ENCODE measurements around the gene MINK1. TPM values are rescaled to one million over a fixed set of nuclear protein-coding genes. Genes with fewer than 3 reads are reported as not detected.

The MINK1 gene
- total RNA-seq, 3 donors from 2014 or later (not counting 1 experiment from before 2014, with no cell fraction given) = 103 to 122 (median 110) TPM

GRCh38 chr17:4928881-4929280 is 95.7 kb downstream of the MINK1 start:
- no peak overlapping the region for H3K4me3 ChIP-seq (ENCODE audit: low read length)
- intact Hi-C loops (cut with micrococcal nuclease) = no loop called here
- H3K27me3 ChIP-seq (ENCODE audit: control insufficient read depth, insufficient read depth, low read length) = no peaks in the 10 kb centered on the region
- Mint-ChIP-seq H3K9me3 (no peaks in the 10 kb centered on the region), H3K4me1 (peaks cover 11 to 18% of the 10 kb centered on the region in 2 donors), H3K27ac (no peak overlapping the region), H3K27me3 (ENCODE audit: low read depth in 2 of 2) (peaks cover 0 to under 1% of the 10 kb centered on the region in 2 donors), H3K36me3 (no peaks in the 10 kb centered on the region), H3K4me3 (no peak overlapping the region)
- no peaks in the 10 kb centered on the region for H3K36me3 ChIP-seq (ENCODE audit: control insufficient read depth, insufficient read depth, low read length)
- H3K4me1 ChIP-seq (ENCODE audit: control insufficient read depth, insufficient read depth, low read length) = peaks cover 14% of the 10 kb centered on the region
- DNase-seq = no peak
- WGBS (ENCODE audit: insufficient coverage) = 97% methylated on average over 18 of the region's 18 CpGs
- no peak for ATAC-seq
- no peak overlapping the region for H3K27ac ChIP-seq (ENCODE audit: low read length)
- TF ChIP-seq CTCF (IDR thresholded peaks at IDR 0.05) = no peak
- no peaks in the 10 kb centered on the region for H3K9me3 ChIP-seq (ENCODE audit: control insufficient read depth, insufficient read depth, low read length)

- intact Hi-C loops (cut with micrococcal nuclease) = no loop called here
- ATAC-seq = no peak
Observed at GRCh38 chr17:4931963-4932362, 98.8 kb downstream of the MINK1 start, which contains the start of gene GP1BA. Gene GP1BA, plus strand, starts transcription at chr17:4932277. Its CDS starts 328 bp downstream, at chr17:4932605.

GRCh38 chr17:4932756-4933155 is 99.6 kb downstream of the MINK1 start:
- no peak for ATAC-seq
- 94% methylated on average over 12 of the region's 12 CpGs for WGBS (ENCODE audit: insufficient coverage)

More at GRCh38 chr17:4931963-4932362, 98.8 kb downstream of the MINK1 start, which contains the start of gene GP1BA:
- H3K36me3 Mint-ChIP-seq = no peaks in the 10 kb centered on the region
- H3K4me1 Mint-ChIP-seq = peaks cover 28 to 37% of the 10 kb centered on the region in 2 donors
- WGBS (ENCODE audit: insufficient coverage) = 58% methylated on average over 11 of the region's 14 CpGs
- no peak for TF ChIP-seq CTCF (IDR thresholded peaks at IDR 0.05)
- H3K4me3 ChIP-seq (ENCODE audit: low read length) = no peak within 1 kb of the TSS
- DNase-seq = no peak
- no peaks in the 10 kb centered on the region for H3K9me3 Mint-ChIP-seq
- no peaks in the 10 kb centered on the region for H3K9me3 ChIP-seq (ENCODE audit: control insufficient read depth, insufficient read depth, low read length)
- no peak within 1 kb of the TSS for H3K27ac ChIP-seq (ENCODE audit: low read length)
- H3K27me3 Mint-ChIP-seq (ENCODE audit: low read depth in 2 of 2) = peaks cover 0 to 4% of the 10 kb centered on the region in 2 donors
- no peak within 1 kb of the TSS for H3K4me3 Mint-ChIP-seq
- no peaks in the 10 kb centered on the region for H3K27me3 ChIP-seq (ENCODE audit: control insufficient read depth, insufficient read depth, low read length)
- H3K36me3 ChIP-seq (ENCODE audit: control insufficient read depth, insufficient read depth, low read length) = peaks cover 1% of the 10 kb centered on the region
- H3K27ac Mint-ChIP-seq = no peak within 1 kb of the TSS
- peaks cover 22% of the 10 kb centered on the region for H3K4me1 ChIP-seq (ENCODE audit: control insufficient read depth, insufficient read depth, low read length)

More at GRCh38 chr17:4932756-4933155, 99.6 kb downstream of the MINK1 start:
- Mint-ChIP-seq H3K4me3 (no peak overlapping the region), H3K9me3 (no peaks in the 10 kb centered on the region), H3K27me3 (ENCODE audit: low read depth in 2 of 2) (peaks cover 0 to 4% of the 10 kb centered on the region in 2 donors), H3K36me3 (no peaks in the 10 kb centered on the region), H3K4me1 (peaks cover 28 to 42% of the 10 kb centered on the region in 2 donors), H3K27ac (no peak overlapping the region)
- intact Hi-C loops (cut with micrococcal nuclease) = no loop called here
- peaks cover 22% of the 10 kb centered on the region for H3K4me1 ChIP-seq (ENCODE audit: control insufficient read depth, insufficient read depth, low read length)
- no peak for TF ChIP-seq CTCF (IDR thresholded peaks at IDR 0.05)
- H3K27me3 ChIP-seq (ENCODE audit: control insufficient read depth, insufficient read depth, low read length) = no peaks in the 10 kb centered on the region
- H3K4me3 ChIP-seq (ENCODE audit: low read length) = no peak overlapping the region
- no peak for DNase-seq
- no peaks in the 10 kb centered on the region for H3K9me3 ChIP-seq (ENCODE audit: control insufficient read depth, insufficient read depth, low read length)
- H3K27ac ChIP-seq (ENCODE audit: low read length) = no peak overlapping the region
- H3K36me3 ChIP-seq (ENCODE audit: control insufficient read depth, insufficient read depth, low read length) = peaks cover 9% of the 10 kb centered on the region
